Activated CD8-positive, alpha-beta memory T cell treated with anti-CD3 and anti-CD28 coated beads for 24 hours (primary cell): ENCODE data around the gene MECP2.
"Not testable (repeated sequence)": the region's sequence is repeated elsewhere in the genome, so short reads cannot be mapped to it uniquely, and the experiment has no call there.

Experiments
- DNase-seq: peaks from one replicate; pipeline ENCODE4 v3.0.0-alpha.2; 2020

Gene MECP2

GRCh38 chrX:154097589-154098541 lies at the start of gene MECP2:
Gene MECP2 (minus strand): TSS chrX:154097717.
- DNase-seq, result peak; percentile 90

DNA sequence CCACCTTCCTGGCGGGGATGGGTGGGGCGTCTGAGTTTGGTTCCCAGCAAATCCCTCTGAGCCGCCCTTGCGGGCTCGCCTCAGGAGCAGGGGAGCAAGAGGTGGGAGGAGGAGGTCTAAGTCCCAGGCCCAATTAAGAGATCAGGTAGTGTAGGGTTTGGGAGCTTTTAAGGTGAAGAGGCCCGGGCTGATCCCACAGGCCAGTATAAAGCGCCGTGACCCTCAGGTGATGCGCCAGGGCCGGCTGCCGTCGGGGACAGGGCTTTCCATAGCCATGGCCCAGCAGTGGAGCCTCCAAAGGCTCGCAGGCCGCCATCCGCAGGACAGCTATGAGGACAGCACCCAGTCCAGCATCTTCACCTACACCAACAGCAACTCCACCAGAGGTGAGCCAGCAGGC lies 46.5 kb upstream of the MECP2 start, which contains the start of gene OPN1LW:
Gene OPN1LW (plus strand): TSS at position 234 of the 400 bp plus-strand sequence. CDS start 41 bp downstream, at position 275.
- not testable (repeated sequence) for DNase-seq

- DNase-seq, result no peak
Observed at GRCh38 chrX:154142950-154143745, 45.6 kb upstream of the MECP2 start.

GRCh38 chrX:154142386-154142785 lies 44.9 kb upstream of the MECP2 start:
- DNase-seq, result no peak

DNA sequence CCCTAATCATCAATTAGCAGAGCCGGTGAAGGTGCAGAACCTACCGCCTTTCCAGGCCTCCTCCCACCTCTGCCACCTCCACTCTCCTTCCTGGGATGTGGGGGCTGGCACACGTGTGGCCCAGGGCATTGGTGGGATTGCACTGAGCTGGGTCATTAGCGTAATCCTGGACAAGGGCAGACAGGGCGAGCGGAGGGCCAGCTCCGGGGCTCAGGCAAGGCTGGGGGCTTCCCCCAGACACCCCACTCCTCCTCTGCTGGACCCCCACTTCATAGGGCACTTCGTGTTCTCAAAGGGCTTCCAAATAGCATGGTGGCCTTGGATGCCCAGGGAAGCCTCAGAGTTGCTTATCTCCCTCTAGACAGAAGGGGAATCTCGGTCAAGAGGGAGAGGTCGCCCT lies 43.2 kb upstream of the MECP2 start:
- DNase-seq, result no peak

DNA sequence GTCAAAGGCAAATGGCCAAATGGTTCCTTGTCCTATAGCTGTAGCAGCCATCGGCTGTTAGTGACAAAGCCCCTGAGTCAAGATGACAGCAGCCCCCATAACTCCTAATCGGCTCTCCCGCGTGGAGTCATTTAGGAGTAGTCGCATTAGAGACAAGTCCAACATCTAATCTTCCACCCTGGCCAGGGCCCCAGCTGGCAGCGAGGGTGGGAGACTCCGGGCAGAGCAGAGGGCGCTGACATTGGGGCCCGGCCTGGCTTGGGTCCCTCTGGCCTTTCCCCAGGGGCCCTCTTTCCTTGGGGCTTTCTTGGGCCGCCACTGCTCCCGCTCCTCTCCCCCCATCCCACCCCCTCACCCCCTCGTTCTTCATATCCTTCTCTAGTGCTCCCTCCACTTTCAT lies 42.7 kb upstream of the MECP2 start:
- no peak for DNase-seq

GRCh38 chrX:154138857-154139256 lies 41.3 kb upstream of the MECP2 start:
- DNase-seq, result no peak

DNA sequence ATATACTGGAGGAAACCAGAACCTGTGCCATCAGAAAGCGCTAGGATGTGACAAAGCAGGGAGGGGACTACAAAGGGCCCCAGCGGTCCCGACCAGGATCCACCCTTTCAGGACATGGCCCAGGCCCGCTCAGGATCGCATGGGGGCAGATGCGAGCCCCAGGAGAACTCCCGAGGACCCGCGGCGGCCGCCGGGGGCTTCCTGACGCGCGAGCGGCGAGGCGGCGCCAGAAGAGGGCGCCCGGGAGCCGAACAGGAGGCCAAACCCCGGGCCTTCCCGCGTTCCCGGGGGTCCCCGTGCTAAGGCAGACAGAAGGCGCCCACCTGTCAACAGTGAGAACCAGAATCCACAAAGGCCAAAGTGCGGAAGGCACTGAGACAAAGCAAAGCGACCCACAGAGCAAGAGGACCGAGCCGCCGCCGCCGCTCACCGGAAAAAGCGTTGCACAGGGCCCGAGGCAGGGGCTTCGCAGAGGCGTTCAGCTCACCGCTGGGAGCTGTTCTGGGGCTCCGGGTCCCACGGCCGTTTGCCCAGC lies 39.2 kb upstream of the MECP2 start:
- DNase-seq, result peak; percentile 88

GRCh38 chrX:154135458-154136229 lies 38.1 kb upstream of the MECP2 start:
- DNase-seq, result no peak

DNA sequence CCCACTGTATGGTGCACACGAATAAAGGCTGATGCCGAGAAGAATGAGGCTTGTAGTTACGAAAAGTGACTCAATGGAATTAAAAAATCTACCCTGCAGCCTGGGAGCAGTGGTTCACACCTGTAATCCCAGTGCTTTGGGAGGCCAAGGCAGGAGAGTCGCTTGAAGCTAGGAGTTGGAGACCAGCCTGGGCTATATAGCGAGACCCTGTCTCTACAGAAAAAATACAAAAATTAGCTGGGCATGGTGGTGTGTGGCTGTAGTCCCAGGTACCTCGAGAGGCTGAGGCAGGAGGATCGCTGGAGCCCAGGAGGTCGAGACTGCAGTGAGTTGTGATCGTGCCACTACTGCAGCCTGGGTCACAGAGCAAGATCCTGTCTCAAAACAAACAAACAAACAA lies 34.8 kb upstream of the MECP2 start:
- no peak for DNase-seq

DNA sequence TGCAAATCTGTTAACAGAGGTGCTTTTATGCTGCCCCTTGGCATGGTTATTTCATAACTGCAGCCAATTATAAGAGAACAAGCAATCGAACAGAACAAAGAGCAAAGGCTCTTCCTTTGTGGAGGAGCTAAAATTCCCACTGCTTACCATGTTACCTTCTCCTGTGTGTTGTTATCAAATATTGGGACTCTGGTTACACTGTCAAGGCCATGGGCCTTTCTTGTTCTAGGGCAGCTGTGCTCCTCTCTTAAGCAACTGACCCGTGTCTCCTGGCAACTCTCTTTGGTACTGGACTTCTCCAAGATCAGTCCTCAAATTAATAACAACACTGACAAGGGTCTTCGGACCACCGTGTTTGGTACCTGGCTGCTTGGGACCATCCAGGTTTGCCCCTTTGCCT lies 34.4 kb upstream of the MECP2 start:
- DNase-seq, result no peak

DNA sequence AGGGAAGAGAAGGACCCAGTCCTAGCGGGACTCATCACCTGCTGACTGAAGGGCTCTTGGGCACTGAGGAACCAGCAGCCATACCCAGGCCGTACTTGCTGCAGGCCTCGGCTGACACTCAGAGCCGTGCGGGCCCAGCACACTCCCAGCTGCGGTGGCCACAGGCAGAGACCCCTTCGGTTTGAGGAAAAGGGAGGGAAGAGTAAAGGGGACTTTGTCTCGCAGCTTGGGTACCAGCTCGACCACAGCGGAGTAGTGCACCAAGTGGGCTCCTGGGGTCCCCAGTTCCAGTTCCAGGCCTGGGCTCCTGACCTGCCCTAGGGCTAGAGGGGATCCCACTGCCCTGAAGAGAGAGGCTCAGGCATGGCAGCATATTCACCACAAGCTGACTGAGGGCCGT lies 28.6 kb upstream of the MECP2 start:
- peak; percentile 50 for DNase-seq

DNA sequence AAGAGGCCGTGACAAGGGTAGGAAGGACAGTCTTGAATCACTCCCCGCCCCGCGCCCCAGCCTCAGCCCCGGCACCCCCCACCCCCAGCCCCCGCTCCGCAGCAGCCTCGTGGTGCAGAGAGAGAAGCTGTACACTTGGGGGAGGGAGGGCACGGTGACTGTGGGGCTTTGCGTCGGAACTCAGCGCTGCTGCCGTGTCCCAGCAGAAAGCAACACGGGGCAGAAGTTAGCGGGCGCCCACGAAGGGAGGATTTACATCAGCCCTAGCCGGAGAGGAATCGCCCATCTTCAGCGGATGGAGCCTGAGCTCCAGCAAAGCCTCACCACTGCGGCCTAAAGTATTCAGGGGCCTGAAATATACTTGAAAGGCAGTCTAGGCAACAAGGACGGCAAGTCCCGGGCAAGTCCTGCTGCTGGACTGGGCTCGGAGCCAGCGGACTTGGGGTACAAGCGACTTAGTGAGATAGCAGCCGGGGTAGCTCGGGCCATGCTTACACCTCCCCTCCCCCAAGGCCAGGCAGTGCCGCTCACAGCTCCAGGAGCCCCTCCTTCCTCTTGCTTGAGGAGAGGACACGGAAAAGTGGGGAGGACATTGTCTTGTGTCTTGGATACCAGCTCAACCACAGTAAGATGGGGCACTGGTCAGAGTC lies 28.0 kb upstream of the MECP2 start:
- peak; percentile 56 for DNase-seq

DNA sequence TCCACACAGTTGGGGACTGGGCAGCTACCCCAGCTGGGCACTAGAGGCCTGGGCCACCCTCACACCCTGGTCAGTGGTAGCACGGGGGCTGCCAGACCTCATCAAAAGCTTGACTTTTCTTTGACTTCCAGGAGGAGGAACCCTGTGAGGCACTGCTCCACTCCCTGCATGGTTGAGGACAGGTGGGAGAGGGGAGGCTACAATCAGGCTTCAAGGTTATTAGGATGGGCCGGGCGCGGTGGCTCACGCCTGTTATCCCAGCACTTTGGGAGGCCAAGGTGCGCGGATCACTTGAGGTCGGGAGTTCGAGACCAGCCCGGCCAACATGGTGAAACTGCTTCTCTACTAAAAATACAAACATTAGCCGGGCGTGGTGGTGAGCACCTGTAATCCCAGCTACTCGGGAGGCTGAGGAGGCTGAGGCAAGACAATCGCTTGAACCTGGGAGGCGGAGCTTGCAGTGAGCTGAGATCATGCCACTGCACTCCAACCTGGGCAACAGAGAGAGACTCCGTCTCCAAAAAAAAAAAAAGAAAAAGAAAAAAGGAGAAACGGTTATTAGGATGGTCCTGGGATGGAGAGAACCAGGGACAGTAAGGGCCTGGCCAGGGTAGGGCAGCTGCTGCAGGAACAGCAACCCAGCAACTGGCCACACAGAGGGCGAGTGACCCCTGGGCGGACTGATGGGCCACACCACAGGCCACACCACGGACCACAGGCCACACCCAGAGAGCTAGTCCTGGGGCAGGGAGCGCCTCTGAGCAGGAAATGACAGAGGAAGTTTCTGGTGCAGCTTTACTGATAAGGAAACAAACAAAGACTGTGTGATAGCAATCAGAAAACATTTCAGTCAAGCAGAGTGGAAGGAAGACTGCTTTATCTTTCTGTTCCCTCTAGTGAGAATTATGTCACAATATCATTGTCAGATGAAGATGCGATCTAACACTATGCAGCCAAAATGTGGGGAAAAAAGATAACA lies 26.0 kb upstream of the MECP2 start:
- peak; percentile 57 for DNase-seq

- peak; percentile 51 for DNase-seq
Observed at GRCh38 chrX:154121961-154122360, 24.4 kb upstream of the MECP2 start.

DNA sequence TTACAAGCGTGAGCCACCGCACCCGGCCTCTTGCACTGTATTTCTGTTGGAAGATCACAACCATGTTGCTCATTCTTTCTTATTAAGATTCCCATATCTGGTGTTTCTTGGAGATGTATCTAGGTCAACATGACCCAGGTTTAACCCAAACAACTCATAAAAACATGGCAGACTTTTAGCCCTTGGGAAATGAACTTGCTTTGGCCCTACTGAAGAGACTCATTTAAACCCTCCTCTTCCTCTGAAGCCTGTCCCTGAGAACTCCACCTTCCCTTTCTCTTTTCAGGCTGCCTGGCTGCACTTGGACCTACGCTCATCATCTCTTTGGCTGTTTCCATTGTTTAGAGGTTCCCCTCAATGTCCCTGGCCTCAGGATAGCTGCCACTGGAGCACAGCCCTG lies 23.7 kb upstream of the MECP2 start:
- no peak for DNase-seq

DNA sequence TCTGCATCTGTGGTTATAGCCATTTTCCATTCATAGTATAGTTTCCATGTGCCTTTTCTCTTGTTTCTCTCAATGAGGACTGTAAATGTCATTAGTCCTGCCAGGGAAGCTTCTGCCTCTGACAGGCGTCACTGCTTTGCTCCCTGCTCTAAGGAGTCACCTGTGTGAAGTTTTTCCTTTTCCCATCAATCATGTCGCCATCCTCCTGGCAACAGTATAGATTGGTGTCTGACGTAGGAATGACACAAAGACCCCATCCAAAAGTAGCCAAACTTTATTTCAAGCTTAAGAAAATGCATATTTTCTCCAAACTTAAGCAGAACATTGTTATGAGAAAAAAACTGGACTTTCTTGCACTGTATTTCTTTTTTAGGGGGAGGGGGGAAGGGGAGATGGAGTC lies 23.1 kb upstream of the MECP2 start:
- peak; percentile 7 for DNase-seq

- no peak for DNase-seq
Observed at GRCh38 chrX:154117566-154117965, 20.0 kb upstream of the MECP2 start.

- no peak for DNase-seq
Observed at GRCh38 chrX:154116426-154117211, 19.1 kb upstream of the MECP2 start.

DNA sequence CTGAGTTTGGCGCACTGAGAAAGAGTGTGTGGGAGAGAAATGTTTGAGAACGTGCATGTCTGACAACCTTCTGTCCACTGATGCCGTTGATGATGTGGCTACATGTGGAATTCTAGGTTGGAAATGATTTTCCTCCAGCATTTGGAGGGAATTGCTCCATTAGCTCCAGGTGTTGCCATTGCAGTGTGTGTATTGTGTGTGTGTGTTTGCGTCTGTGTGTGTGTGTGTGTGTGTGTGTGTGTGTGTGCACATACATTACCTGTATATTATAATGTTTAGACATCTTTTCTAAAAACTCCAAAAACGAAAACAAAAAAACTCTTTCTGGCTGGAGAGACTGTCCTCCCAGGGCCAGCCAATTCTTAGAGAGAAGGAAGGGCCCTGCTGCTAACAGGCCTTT lies 18.2 kb upstream of the MECP2 start:
- DNase-seq, result no peak
